SKM-1 (cell line): ENCODE data around the gene OR2M7.
"Not testable (repeated sequence)": the region's sequence is repeated elsewhere in the genome, so short reads cannot be mapped to it uniquely, and the experiment has no call there.

ENCODE experiments used
- DNase-seq: peaks from one replicate; lab custom pipeline; 2025; ENCODE audit not compliant: unreplicated experiment; lab: John Stamatoyannopoulos, UW

The OR2M7 gene

GRCh38 chr1:248324468-248324867, at the start of gene OR2M7:
Gene OR2M7 (minus strand): TSS chr1:248324568. CDS start chr1:248324568, 0 bp downstream.
- DNase-seq = no peak

GRCh38 chr1:248373761-248374160, 49.4 kb upstream of the OR2M7 start:
- no peak for DNase-seq

GRCh38 chr1:248372394-248372793, 48.0 kb upstream of the OR2M7 start:
- no peak for DNase-seq

GRCh38 chr1:248366609-248367008, 42.2 kb upstream of the OR2M7 start:
- DNase-seq = no peak

- no peak for DNase-seq
These were observed 36.9 kb upstream of the OR2M7 start, which contains the start of gene OR2T4 for GRCh38 chr1:248361121-248361715. Gene OR2T4 (plus strand): TSS chr1:248361665. CDS start chr1:248361665, 0 bp downstream.

- no peak for DNase-seq
These were observed 35.0 kb upstream of the OR2M7 start for GRCh38 chr1:248359415-248359814.

GRCh38 chr1:248348475-248348874, 24.1 kb upstream of the OR2M7 start, which contains the start of gene OR14C36:
Gene OR14C36 (plus strand): TSS chr1:248348775. CDS start chr1:248348775, 0 bp downstream.
- no peak for DNase-seq

GRCh38 chr1:248343451-248343850, 19.1 kb upstream of the OR2M7 start:
- no peak for DNase-seq

- no peak for DNase-seq
These were observed 7.6 kb downstream of the OR2M7 start for GRCh38 chr1:248316796-248317195.

- not testable (repeated sequence) for DNase-seq
These were observed 17.6 kb downstream of the OR2M7 start for GRCh38 chr1:248306740-248307139.

- no peak for DNase-seq
These were observed 18.3 kb downstream of the OR2M7 start for GRCh38 chr1:248306103-248306502.

GRCh38 chr1:248305672-248306071, 18.7 kb downstream of the OR2M7 start:
- not testable (repeated sequence) for DNase-seq

GRCh38 chr1:248303324-248303723, 21.0 kb downstream of the OR2M7 start, which contains the start of gene OR2T12:
Gene OR2T12 (minus strand): TSS chr1:248303424. CDS start chr1:248295578, 7,846 bp downstream.
- DNase-seq = no peak

GRCh38 chr1:248288391-248288790, 36.0 kb downstream of the OR2M7 start:
- DNase-seq = peak; percentile 87

GRCh38 chr1:248277876-248278275, 46.5 kb downstream of the OR2M7 start, which contains the start of gene OR2T33:
Gene OR2T33 (minus strand): TSS chr1:248277976. CDS start chr1:248273814, 4,162 bp downstream.
- DNase-seq = no peak
